Peyer's patch (tissue), 4 donors: ENCODE results near the gene RERE.

ENCODE experiments used
- POLR2A ChIP-seq, 2 donors: fragments of 450-650 bp; IDR thresholded peaks; one replicate each; pipeline ENCODE4 v1.5.1; 2017; ENCODE audit warnings: antibody characterized with exemption in 2 of 2, mild to moderate bottlenecking in 2 of 2, moderate library complexity in 2 of 2
- TF ChIP-seq, protein P1 (sequence below), 6 experiments: fragments of 450-650 bp in 4 of 6; fragments of 200-600 bp in 2 of 6; sonication (generic) in 1 of 6; IDR thresholded peaks; one replicate each; pipeline ENCODE4 v1.5.1; 2017 to 2019; ENCODE audit warnings: antibody characterized with exemption in 6 of 6, mild to moderate bottlenecking in 3 of 6, moderate library complexity in 1 of 6

- TF ChIP-seq POLR2A (IDR thresholded peaks at IDR 0.05), result no peak
- TF ChIP-seq, protein P1, sequence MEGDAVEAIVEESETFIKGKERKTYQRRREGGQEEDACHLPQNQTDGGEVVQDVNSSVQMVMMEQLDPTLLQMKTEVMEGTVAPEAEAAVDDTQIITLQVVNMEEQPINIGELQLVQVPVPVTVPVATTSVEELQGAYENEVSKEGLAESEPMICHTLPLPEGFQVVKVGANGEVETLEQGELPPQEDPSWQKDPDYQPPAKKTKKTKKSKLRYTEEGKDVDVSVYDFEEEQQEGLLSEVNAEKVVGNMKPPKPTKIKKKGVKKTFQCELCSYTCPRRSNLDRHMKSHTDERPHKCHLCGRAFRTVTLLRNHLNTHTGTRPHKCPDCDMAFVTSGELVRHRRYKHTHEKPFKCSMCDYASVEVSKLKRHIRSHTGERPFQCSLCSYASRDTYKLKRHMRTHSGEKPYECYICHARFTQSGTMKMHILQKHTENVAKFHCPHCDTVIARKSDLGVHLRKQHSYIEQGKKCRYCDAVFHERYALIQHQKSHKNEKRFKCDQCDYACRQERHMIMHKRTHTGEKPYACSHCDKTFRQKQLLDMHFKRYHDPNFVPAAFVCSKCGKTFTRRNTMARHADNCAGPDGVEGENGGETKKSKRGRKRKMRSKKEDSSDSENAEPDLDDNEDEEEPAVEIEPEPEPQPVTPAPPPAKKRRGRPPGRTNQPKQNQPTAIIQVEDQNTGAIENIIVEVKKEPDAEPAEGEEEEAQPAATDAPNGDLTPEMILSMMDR (IDR thresholded peaks at IDR 0.05), result no peak
Measured at GRCh38 chr1:8745346-8745745, 72.1 kb downstream of the RERE start.
